ENCODE results near the gene LIPN. TPM values are rescaled to one million over a fixed set of nuclear protein-coding genes. Genes with fewer than 3 reads are reported as not detected.

The LIPN gene
- total RNA-seq, 1 experiment from 2014 or later: not detected

- H3K36me3 ChIP-seq: no peaks in the 10 kb centered on the region
- no peaks in the 10 kb centered on the region for H3K27me3 ChIP-seq (replicated peaks)
- H3K4me1 ChIP-seq (replicated peaks): no peaks in the 10 kb centered on the region
- no peak overlapping the region for H3K4me3 ChIP-seq
- no peaks in the 10 kb centered on the region for H3K9me3 ChIP-seq (replicated peaks)
- peak in 1 of 2 experiments; percentile 6 for DNase-seq (ENCODE audit: low read depth in 1 of 2, low spot score in 2 of 2)
- H3K27ac ChIP-seq: no peak overlapping the region
Observed at GRCh38 chr10:88793712-88794299, 34.0 kb downstream of the LIPN start.

DNA sequence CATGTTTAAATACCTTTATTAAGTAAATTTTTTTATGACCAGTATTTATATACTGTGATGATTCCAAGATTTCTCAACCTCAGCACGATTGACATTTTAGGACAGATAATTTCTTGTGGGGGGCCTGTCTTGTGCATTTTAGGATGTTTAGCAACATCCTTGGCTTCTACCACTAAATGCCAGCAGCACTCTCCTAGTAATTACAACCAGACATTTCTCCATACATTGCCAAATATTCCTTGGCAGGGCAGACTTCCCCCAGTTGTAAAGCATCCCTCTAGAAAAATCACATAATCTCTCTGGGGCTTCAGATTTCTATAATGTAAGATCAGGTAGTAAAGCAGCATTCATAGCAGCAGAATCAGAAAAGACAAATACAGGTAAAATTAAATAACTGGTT is 34.9 kb downstream of the LIPN start:
- Histone ChIP-seq H3K27me3 (replicated peaks) (no peaks in the 10 kb centered on the region), H3K4me1 (replicated peaks) (no peaks in the 10 kb centered on the region), H3K4me3 (no peak overlapping the region), H3K36me3 (no peaks in the 10 kb centered on the region), H3K27ac (no peak overlapping the region), H3K9me3 (replicated peaks) (no peaks in the 10 kb centered on the region)
- no peak for DNase-seq (ENCODE audit: low read depth in 1 of 2, low spot score in 2 of 2)

DNA sequence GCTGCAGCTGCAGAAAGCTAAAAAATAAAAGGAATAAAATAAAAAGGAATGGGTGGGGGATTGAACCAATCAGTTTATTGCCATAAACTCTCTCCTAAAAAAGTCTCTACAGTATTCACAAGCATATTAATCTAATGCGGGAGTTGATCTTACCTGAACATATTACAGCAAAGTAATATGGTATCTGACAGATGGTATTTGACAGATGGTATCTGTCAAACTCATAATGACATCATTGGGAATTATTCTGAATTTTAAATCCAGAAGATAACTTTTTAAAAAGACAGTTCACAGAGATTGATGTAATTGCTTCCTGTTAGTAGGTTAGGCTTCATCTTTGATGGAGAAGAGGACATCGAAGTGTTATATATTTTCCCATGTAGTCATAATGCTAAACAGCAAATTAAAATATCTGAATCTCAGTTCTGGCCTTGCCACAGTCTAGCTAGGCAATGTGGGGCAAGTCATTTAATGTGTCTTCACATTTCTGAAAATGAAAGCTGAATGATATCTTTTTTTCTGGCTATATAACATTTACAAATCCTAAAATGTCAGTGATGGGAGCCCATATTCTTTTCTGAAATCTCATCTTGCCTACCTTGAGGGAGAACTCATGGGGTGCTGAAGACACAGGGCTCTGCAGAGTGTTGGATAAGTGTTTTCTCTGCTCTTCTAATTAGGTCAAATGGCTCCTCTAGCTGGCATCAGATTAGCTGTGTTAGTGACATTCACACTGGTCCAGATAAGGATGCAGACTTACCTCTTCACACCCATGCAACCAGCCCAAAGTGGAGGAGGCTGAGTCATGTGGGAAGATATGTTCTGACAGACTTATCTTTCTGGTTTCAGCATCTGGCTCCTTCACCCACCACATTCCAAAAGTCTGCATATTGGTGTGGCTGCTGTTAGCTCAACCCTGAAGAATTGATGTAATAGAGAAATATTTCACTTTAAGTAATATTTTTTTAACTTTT is 40.6 kb downstream of the LIPN start:
- Histone ChIP-seq H3K27me3 (replicated peaks) (no peaks in the 10 kb centered on the region), H3K27ac (no peak overlapping the region)

DNA sequence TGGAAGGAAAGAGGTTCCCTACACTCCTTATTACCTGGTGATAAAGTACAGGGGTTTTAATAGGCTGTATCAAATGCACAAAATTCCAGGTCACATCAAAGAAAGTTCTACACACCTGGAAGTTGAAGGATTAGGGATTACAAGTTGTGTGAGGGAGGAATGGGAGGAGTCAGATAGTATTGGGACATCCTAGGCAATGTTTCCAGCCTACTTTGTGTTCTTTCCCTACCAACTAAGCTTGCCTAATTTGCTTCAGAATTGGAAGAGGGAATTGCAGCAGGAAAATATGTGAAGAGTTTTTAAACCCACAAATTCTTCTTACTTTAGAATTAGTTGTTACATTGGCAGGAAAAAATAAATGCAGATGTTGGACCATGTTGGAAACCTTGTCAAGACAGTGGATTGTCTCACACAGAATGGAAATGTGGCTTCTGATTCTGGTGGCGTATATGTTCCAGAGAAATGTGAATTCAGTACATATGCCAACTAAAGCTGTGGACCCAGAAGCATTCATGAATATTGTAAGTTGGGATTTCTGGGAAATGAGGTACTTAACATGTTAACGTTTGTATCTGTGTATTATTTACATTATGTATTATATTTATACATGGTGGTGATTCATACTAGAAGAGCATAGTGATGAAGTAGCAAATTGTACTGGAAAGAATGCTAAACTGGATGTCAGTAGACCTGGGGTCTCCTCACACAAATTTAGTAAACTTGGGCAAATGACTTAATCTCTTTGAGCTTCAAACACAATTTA is 42.9 kb downstream of the LIPN start, which contains the start of gene LIPM:
TSS of gene LIPM (plus strand) at position 208 of the 763 bp plus-strand sequence. CDS start at position 375, 167 bp downstream.
- Histone ChIP-seq H3K27me3 (replicated peaks) (no peaks in the 10 kb centered on the region), H3K9me3 (replicated peaks) (no peaks in the 10 kb centered on the region), H3K36me3 (no peaks in the 10 kb centered on the region), H3K4me3 (no peak within 1 kb of the TSS), H3K4me1 (replicated peaks) (no peaks in the 10 kb centered on the region), H3K27ac (no peak within 1 kb of the TSS)
- no peak for DNase-seq (ENCODE audit: low read depth in 1 of 2, low spot score in 2 of 2)

More for the DNA sequence above, 40.6 kb downstream of the LIPN start:
- no peak for DNase-seq (ENCODE audit: low read depth in 1 of 2, low spot score in 2 of 2)
- no peak overlapping the region for H3K4me3 ChIP-seq
- H3K36me3 ChIP-seq: no peaks in the 10 kb centered on the region
- H3K4me1 ChIP-seq (replicated peaks): no peaks in the 10 kb centered on the region
- no peaks in the 10 kb centered on the region for H3K9me3 ChIP-seq (replicated peaks)

DNA sequence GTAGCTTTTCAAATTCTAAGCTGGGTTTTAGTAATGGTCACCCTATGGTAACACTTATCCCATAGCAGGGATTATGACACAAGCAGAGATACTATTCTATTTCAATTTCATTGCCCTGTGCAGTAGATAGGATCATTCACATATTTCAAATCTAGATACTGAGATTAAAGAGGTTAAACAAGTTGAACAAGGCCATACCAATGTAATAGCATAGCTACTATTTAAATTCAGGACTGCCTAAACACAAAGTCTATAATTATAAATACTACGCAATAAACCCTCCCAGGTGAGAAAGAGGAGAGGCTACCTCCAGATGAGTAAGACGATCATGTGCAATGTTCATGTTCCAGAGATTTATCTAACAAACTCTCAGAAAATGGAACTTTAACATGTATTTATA is 43.8 kb downstream of the LIPN start:
- no peaks in the 10 kb centered on the region for H3K4me1 ChIP-seq (replicated peaks)
- no peaks in the 10 kb centered on the region for H3K9me3 ChIP-seq (replicated peaks)
- H3K4me3 ChIP-seq: no peak overlapping the region
- DNase-seq (ENCODE audit: low read depth in 1 of 2, low spot score in 2 of 2): no peak
- no peaks in the 10 kb centered on the region for H3K27me3 ChIP-seq (replicated peaks)
- no peaks in the 10 kb centered on the region for H3K36me3 ChIP-seq
- H3K27ac ChIP-seq: no peak overlapping the region

- no peak for DNase-seq (ENCODE audit: low read depth in 1 of 2, low spot score in 2 of 2)
- H3K4me3 ChIP-seq: no peak overlapping the region
- no peaks in the 10 kb centered on the region for H3K36me3 ChIP-seq
- no peaks in the 10 kb centered on the region for H3K27me3 ChIP-seq (replicated peaks)
- H3K9me3 ChIP-seq (replicated peaks): no peaks in the 10 kb centered on the region
- no peak overlapping the region for H3K27ac ChIP-seq
- no peaks in the 10 kb centered on the region for H3K4me1 ChIP-seq (replicated peaks)
Observed at GRCh38 chr10:88804083-88804812, 44.4 kb downstream of the LIPN start.

GRCh38 chr10:88805361-88805760 is 45.5 kb downstream of the LIPN start:
- Histone ChIP-seq H3K9me3 (replicated peaks) (no peaks in the 10 kb centered on the region), H3K27me3 (replicated peaks) (0 out of 2 replicates have a peak, but pooled peaks cover 3% of the 10 kb centered on the region), H3K4me3 (no peak overlapping the region), H3K36me3 (no peaks in the 10 kb centered on the region), H3K4me1 (replicated peaks) (no peaks in the 10 kb centered on the region), H3K27ac (no peak overlapping the region)
- DNase-seq (ENCODE audit: low read depth in 1 of 2, low spot score in 2 of 2): no peak

DNA sequence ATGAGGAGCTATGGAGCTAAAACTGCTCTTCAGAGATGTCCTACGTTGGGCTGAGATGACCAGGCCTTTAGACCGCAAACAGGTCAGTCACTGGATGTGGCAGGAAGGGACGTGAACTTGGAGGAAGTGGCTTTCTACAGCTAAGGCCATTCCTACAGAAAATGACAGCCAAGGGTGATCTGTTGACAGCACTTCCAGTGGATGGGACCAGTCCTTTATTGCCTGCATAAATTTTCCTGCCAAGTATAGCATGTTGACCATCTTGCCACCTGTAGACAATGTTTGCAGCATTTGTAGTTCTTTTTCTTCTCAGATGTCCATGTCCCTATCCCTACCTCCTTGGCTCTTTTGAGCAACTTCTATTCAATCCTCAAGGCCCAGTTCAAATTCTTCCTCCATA is 46.1 kb downstream of the LIPN start:
- DNase-seq (ENCODE audit: low read depth in 1 of 2, low spot score in 2 of 2): no peak
- no peak overlapping the region for H3K4me3 ChIP-seq
- H3K36me3 ChIP-seq: no peaks in the 10 kb centered on the region
- no peaks in the 10 kb centered on the region for H3K9me3 ChIP-seq (replicated peaks)
- H3K27me3 ChIP-seq (replicated peaks): 0 out of 2 replicates have a peak, but pooled peaks cover 3% of the 10 kb centered on the region
- H3K4me1 ChIP-seq (replicated peaks): no peaks in the 10 kb centered on the region
- H3K27ac ChIP-seq: no peak overlapping the region

DNA sequence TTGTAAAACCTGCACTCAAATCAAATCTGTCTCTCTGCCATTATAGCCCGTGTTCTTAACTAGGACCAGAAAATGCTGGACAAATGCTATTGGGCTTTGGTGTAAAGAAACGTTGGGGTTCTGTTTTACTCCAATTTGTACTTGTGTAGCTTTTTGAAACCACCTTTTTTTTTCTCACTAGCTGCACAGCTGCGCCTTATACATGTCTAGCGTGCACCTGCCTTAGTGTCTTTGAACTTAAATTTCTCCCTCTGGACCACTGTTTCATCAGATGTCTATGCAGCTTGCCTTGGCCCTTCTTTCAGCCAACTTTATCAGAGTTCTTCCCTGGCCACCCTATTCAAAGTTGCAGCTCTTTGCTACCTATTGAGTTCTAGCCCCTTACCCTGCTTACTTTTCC is 49.8 kb downstream of the LIPN start:
- Histone ChIP-seq H3K36me3 (no peaks in the 10 kb centered on the region), H3K27ac (no peak overlapping the region), H3K4me1 (replicated peaks) (no peaks in the 10 kb centered on the region), H3K27me3 (replicated peaks) (peaks cover 7% of the 10 kb centered on the region; the same call in 1 of the 2 replicates), H3K4me3 (no peak overlapping the region), H3K9me3 (replicated peaks) (no peaks in the 10 kb centered on the region)
- DNase-seq (ENCODE audit: low read depth in 1 of 2, low spot score in 2 of 2): no peak

DNA sequence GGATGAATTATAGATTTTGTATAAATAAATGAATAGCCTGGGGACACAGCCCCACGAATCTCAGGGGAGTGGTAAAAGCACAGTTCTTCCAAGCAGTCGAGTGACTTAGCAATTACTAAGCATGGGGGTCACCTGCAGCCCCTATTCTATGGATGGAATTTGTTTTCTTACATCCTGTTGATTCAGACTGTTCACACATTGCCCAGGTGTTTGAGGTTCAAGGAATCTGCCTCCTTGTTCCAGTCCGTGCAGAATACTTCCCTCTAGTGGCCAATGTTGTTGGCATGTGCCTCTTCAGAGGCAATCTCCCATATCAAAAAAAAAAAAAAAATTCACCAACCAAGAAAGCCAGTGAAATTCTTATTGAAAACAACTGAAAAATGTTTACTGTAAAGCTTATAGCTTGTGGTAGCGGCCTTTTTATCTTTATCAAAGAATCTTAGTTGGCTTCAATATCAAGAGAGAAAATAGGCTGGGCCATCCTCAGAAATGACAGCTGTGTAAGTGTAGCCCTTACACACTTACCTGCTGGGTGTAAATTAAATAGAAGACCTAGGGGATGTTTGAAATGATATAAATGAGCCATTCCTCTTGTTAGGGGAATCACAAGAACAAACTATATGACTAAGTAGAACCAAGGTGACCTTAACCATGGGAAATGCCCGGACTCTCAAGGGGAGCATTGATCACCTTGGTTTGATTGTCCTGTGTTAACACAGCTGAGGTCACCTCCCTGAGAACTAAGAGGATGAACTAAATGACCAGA is 50.6 kb downstream of the LIPN start:
- no peaks in the 10 kb centered on the region for H3K36me3 ChIP-seq
- peak in 1 of 2 experiments; percentile 21 for DNase-seq (ENCODE audit: low read depth in 1 of 2, low spot score in 2 of 2)
- no peak overlapping the region for H3K27ac ChIP-seq
- no peaks in the 10 kb centered on the region for H3K4me1 ChIP-seq (replicated peaks)
- H3K9me3 ChIP-seq (replicated peaks): no peaks in the 10 kb centered on the region
- H3K27me3 ChIP-seq (replicated peaks): peaks cover 7% of the 10 kb centered on the region; the same call in 1 of the 2 replicates
- no peak overlapping the region for H3K4me3 ChIP-seq

DNA sequence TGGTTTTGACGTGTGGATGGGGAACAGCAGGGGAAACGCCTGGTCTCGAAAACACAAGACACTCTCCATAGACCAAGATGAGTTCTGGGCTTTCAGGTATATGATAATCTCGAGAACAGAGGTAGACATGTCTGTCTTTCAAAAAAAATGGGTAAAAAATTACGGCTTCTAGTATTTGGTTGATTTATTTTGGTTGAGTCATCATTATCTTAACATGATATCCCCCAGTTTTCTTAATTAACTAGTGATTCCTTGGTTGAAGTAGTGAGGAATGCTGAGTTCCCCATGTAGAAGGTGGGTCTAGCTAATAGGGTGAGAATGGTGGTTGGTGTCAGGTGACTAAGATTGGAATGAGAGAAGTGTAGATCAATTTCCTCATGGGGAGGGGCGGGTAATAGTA is 53.4 kb downstream of the LIPN start:
- H3K27ac ChIP-seq: no peak overlapping the region
- DNase-seq (ENCODE audit: low read depth in 1 of 2, low spot score in 2 of 2): no peak
- no peaks in the 10 kb centered on the region for H3K4me1 ChIP-seq (replicated peaks)
- no peaks in the 10 kb centered on the region for H3K9me3 ChIP-seq (replicated peaks)
- H3K27me3 ChIP-seq (replicated peaks): peaks cover 7% of the 10 kb centered on the region; the same call in 1 of the 2 replicates
- no peaks in the 10 kb centered on the region for H3K36me3 ChIP-seq
- H3K4me3 ChIP-seq: no peak overlapping the region

GRCh38 chr10:88819290-88819689 is 59.5 kb downstream of the LIPN start:
- Histone ChIP-seq H3K4me3 (no peak overlapping the region), H3K27ac (no peak overlapping the region), H3K27me3 (replicated peaks) (peaks cover 8% of the 10 kb centered on the region), H3K4me1 (replicated peaks) (no peaks in the 10 kb centered on the region; the same call in 1 of the 2 replicates), H3K9me3 (replicated peaks) (no peaks in the 10 kb centered on the region), H3K36me3 (no peaks in the 10 kb centered on the region)
- DNase-seq (ENCODE audit: low read depth in 1 of 2, low spot score in 2 of 2): no peak

Data from SJSA1 (cell line).